Mucosa of descending colon (tissue), 3 donors: ENCODE data around the gene TMEM205. TPM values are rescaled to one million over a fixed set of nuclear protein-coding genes. Genes with fewer than 3 reads are reported as not detected.

Source experiments
- ATAC-seq: fragments of 200-7000 bp; cut with Tn5 transposase; one replicate; pipeline ENCODE4 v1.9.1; 2020; ENCODE audit warnings: mild to moderate bottlenecking, moderate library complexity
- DNase-seq, 3 donors: peaks; one replicate each; pipeline ENCODE4 v3.0.0-alpha.2; 2020
- H3K36me3 ChIP-seq: fragments of 200-600 bp; one replicate; pipeline ENCODE4 v1.8.0; 2021; ENCODE audit warnings: low read depth, mild to moderate bottlenecking
- H3K4me1 ChIP-seq: fragments of 200-600 bp; one replicate; pipeline ENCODE4 v1.8.0; 2021; ENCODE audit warnings: low read depth, mild to moderate bottlenecking
- H3K4me3 ChIP-seq: fragments of 200-600 bp; one replicate; pipeline ENCODE4 v1.8.0; 2021; ENCODE audit warnings: mild to moderate bottlenecking
- H3K9me3 ChIP-seq: fragments of 200-600 bp; one replicate; pipeline ENCODE4 v1.8.0; 2021; ENCODE audit warnings: mild to moderate bottlenecking
- CTCF ChIP-seq: fragments of 200-600 bp; IDR thresholded peaks from one replicate; pipeline ENCODE4 v1.8.0; 2022; ENCODE audit warnings: antibody characterized with exemption, mild to moderate bottlenecking
- intact Hi-C, 2 donors: fragments of 100-400 bp; cut with DNase I in 1 of 2; cut with micrococcal nuclease in 1 of 2; formaldehyde crosslinking; loops; one replicate each; pipeline versions ENCODE4 v1.11.0 to v1.11.1; 2022; cut with DNase I, micrococcal nuclease
- total RNA-seq, 3 donors: library from RNA; stranded (reverse); fragmentation: NEBNext Ultra II Directional in 2 of 3; extraction: Animal tissue kit (Norgen Biotek cat#: 25700) in 2 of 3; gene quantifications; one replicate each; pipeline versions ENCODE4 v1.2.1 to v1.2.4, GENCODE V29; 2021 to 2023
- donor health status: DM: no; HTN: no; CAD: no; lungs with moderate emphysema.
- donor health status: DM: no; HTN: no; CAD: no.
- donor health status: DM: no; HTN: yes; CAD: no.

The TMEM205 gene
- total RNA-seq, 3 donors from 2014 or later: 37.3 to 61.8 (median 55.7) TPM

GRCh38 chr19:11295180-11295579, 50.9 kb downstream of the TMEM205 start:
- H3K4me1 ChIP-seq: peaks cover 11% of the 10 kb centered on the region
- H3K4me3 ChIP-seq: no peak overlapping the region
- ATAC-seq (no peak), DNase-seq (no peak)
- intact Hi-C loops: loop anchor here in 1 of 2 donors (10.0 kb wide), 1 partner anchor 150 kb away; no protein-coding TSS in a partner anchor
- H3K9me3 ChIP-seq: no peaks in the 10 kb centered on the region
- TF ChIP-seq CTCF: no peak
- H3K36me3 ChIP-seq: no peaks in the 10 kb centered on the region

DNA sequence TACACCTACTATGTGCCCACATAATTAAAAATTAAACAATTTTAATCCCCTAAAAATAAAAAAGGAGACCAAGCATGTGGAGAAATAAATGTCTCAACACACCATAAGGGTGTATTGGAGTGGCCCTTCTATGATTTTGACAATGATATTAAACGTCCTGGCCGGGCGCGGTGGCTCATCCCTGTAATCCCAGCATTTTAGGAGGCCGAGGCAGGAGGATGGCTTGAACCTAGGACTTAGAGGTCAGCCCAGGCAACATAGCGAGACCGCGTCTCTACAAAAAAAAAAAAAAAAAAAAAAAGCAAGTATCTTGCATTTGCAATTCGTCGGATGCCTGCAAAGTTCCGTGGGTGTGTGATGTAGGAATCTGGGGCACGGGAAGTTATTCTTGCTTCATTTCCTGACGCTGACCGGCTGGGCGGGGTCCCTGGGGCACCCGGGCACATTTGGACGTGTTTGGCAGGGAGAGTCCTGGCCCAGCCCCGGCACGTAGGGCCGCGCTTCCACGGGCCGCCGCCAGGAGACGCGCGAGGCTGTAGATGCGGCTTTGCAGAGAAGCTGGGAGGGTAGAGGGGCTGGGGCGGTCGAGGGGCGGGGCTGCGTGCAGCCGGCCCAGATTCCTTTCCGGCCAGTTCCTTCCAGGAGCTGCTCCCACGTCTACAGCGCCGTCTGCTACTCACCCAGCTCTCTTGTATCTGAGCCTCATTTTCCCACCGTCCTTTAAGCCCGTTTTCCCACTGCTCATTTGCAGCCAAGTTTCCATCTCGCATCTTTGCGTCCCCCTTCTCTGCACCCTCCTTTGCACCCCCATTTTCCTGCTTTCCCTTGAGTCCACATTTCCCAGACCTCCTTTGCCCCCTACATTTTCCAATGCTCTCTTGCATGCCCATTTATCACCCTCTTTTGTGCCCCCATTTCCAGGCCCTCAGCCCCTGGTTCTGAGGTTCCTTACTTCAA, 52.4 kb downstream of the TMEM205 start:
- intact Hi-C loops: loop anchor here in 1 of 2 donors (10.0 kb wide), 1 partner anchor 151 kb away; no protein-coding TSS in a partner anchor
- no peak overlapping the region for H3K4me3 ChIP-seq

More for the DNA sequence above, 52.4 kb downstream of the TMEM205 start:
- peak; percentile 99 for TF ChIP-seq CTCF
- DNase-seq (peak; percentile 94 to 97 (median 96)), ATAC-seq (peak; percentile 97)
- H3K4me1 ChIP-seq: peaks cover 11% of the 10 kb centered on the region
- no peaks in the 10 kb centered on the region for H3K36me3 ChIP-seq
- H3K9me3 ChIP-seq: no peaks in the 10 kb centered on the region

Other genes with a start within 250 kb of the TMEM205 start
- 10 to 100 TPM in 1 of 3 donors, 1 to 10 TPM in 2; 2.8 to 15.8 (median 3.8) TPM for gene SPC24, start 190.5 kb downstream of the TMEM205 start, total RNA-seq
- 100 to 1,000 TPM in 1 of 3 donors, 10 to 100 TPM in 2; 28.0 to 562 (median 77.5) TPM for gene KANK2, start 148.7 kb downstream of the TMEM205 start, total RNA-seq
- not detected for gene ANGPTL8, start 106.6 kb downstream of the TMEM205 start, total RNA-seq
- gene DOCK6, start 83.7 kb downstream of the TMEM205 start, total RNA-seq: 10 to 100 TPM; 62.4 to 94.7 (median 62.8) TPM
- not detected for gene TSPAN16, start 50.1 kb downstream of the TMEM205 start, total RNA-seq
- 10 to 100 TPM; 21.0 to 34.9 (median 33.9) TPM for gene RAB3D, start 6.6 kb downstream of the TMEM205 start, total RNA-seq
- 10 to 100 TPM; 27.4 to 40.5 (median 38.8) TPM for gene CCDC159, start 251 bp upstream of the TMEM205 start, total RNA-seq
- 10 to 100 TPM in 1 of 3 donors, 1 to 10 TPM in 2; 5.1 to 32.8 (median 7.4) TPM for gene PLPPR2, start 9.2 kb upstream of the TMEM205 start, total RNA-seq
- 1 to 10 TPM; 2.5 to 3.4 (median 3.3) TPM for gene SWSAP1, start 28.4 kb upstream of the TMEM205 start, total RNA-seq
- gene EPOR, start 38.0 kb upstream of the TMEM205 start, total RNA-seq: 1 to 10 TPM; 2.8 to 4.7 (median 3.6) TPM
- 10 to 100 TPM; 10.7 to 15.1 (median 11.0) TPM for gene RGL3, start 73.0 kb upstream of the TMEM205 start, total RNA-seq
- under 1 TPM in 2 of 3 donors, not detected in 1; 0.14 to 0.28 TPM for gene ODAD3, start 88.9 kb upstream of the TMEM205 start, total RNA-seq
- gene PRKCSH, start 89.4 kb upstream of the TMEM205 start, total RNA-seq: 100 to 1,000 TPM; 249 to 337 (median 302) TPM
- 1 to 10 TPM in 1 of 3 donors, under 1 TPM in 1, not detected in 1; 0.51 to 2.5 TPM for gene ELAVL3, start 134.8 kb upstream of the TMEM205 start, total RNA-seq
- gene ZNF653, start 159.6 kb upstream of the TMEM205 start, total RNA-seq: 10 to 100 TPM; 10.4 to 13.5 (median 10.9) TPM
- gene ECSIT, start 182.9 kb upstream of the TMEM205 start, total RNA-seq: 10 to 100 TPM; 57.9 to 69.6 (median 59.1) TPM
- 1,000 to 10,000 TPM in 1 of 3 donors, 10 to 100 TPM in 2; 19.3 to 1,130 (median 71.6) TPM for gene CNN1, start 192.6 kb upstream of the TMEM205 start, total RNA-seq
- 10 to 100 TPM; 33.7 to 47.4 (median 42.6) TPM for gene ELOF1, start 213.0 kb upstream of the TMEM205 start, total RNA-seq
- gene ACP5, start 231.4 kb upstream of the TMEM205 start, total RNA-seq: 10 to 100 TPM; 24.3 to 35.1 (median 24.9) TPM